SU-DHL-6 (cell line): ENCODE measurements around the gene PARP14.

ENCODE experiments used
- CTCF ChIP-seq: fragments of 200-600 bp; sonication (generic); IDR thresholded peaks from one replicate; pipeline ENCODE4 v1.5.1; 2017; ENCODE audit warnings: antibody characterized with exemption, mild to moderate bottlenecking, low read length, moderate library complexity; ENCODE audit not compliant: insufficient read depth, poor library complexity, severe bottlenecking
- EZH2phosphoT487 ChIP-seq: fragments of 200-600 bp; sonication (generic), shearing (Covaris generic); conservative IDR thresholded peaks from 2 replicates; pipeline ENCODE4 v1.6.1; 2018; ENCODE audit warnings: mild to moderate bottlenecking, antibody characterized with exemption, low read length, moderate library complexity, mixed read lengths

GRCh38 chr3:122705379-122705778, 24.7 kb downstream of the PARP14 start:
- TF ChIP-seq CTCF (no peak), EZH2phosphoT487 (no peak)
